ENCODE results near the gene VPS37C.
A peak's percentile ranks its signal among the peaks of the same experiment; 100 is the strongest.
"Not testable (repeated sequence)": the region's sequence is repeated elsewhere in the genome, so short reads cannot be mapped to it uniquely, and the experiment has no call there.

The VPS37C gene

DNA sequence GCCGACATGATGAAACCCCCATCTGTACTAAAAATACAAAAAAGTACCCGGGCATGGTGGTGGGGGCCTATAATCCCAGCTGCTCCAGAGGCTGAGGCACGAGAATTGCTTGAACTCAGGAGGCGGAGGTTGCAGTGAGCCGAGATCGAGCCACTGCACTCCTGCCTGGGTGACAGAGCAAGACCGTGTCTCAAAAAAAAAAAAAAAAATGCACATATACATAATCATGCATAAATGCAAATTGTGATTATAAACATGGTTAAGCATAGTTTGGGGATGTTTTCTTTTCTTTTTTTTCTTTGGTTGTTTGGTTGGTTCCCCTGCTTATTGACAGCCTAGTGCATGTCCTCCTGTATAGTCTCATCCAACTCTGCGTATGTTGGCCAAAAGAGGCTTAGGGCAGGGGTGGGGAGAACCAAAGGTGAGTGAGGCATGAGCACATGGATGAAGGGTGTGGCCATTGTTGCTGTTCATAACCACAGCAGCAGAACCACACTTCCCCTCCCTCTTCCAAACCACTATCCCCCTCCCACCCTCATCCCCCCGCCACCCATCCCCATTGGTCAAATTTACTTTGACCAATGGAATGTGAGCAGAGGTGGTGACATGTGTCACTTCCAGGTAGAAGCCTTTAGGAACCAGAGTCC, 6.9 kb upstream of the VPS37C start:
- Histone ChIP-seq H3K14ac (ENCODE audit: low read length) (no peak overlapping the region), H3K27me3 (ENCODE audit: insufficient read depth, low read length) (no peaks in the 10 kb centered on the region), H2BK120ac (ENCODE audit: insufficient read depth, low read length, poor library complexity) (no peak overlapping the region), H3K9me3 (ENCODE audit: insufficient read depth, low read depth, low read length) (peaks cover 4% of the 10 kb centered on the region), H3K4me3 (ENCODE audit: low read depth, low read length) (no peak overlapping the region), H3K36me3 (ENCODE audit: control insufficient read depth in 1 of 2, insufficient read depth in 2 of 2, low read length in 2 of 2) (no peaks in the 10 kb centered on the region), H2AK5ac (ENCODE audit: low read length) (no peak overlapping the region), H3K23ac (ENCODE audit: low read length) (no peak overlapping the region), H2BK12ac (ENCODE audit: low read length) (no peak overlapping the region), H4K8ac (ENCODE audit: low read depth, low read length) (no peak overlapping the region), H3K4ac (ENCODE audit: low read depth, low read length) (no peak overlapping the region), H3K79me1 (ENCODE audit: low read length) (peaks cover 6% of the 10 kb centered on the region), H3K27ac (ENCODE audit: low read depth, low read length) (no peak overlapping the region), H4K91ac (ENCODE audit: low read depth, low read length) (no peak overlapping the region), H3K4me2 (ENCODE audit: low read length) (no peak overlapping the region), H2AFZ (ENCODE audit: insufficient read depth, low read length, poor library complexity) (no peak overlapping the region), H3K4me1 (ENCODE audit: control insufficient read depth in 1 of 2, insufficient read depth in 2 of 2, low read length in 2 of 2) (peaks cover 6 to 7% of the 10 kb centered on the region in 2 experiments), H3K9ac (ENCODE audit: low read length) (no peak overlapping the region), H4K12ac (ENCODE audit: low read depth, low read length) (no peak overlapping the region), H3K18ac (ENCODE audit: low read length) (no peak overlapping the region), H2BK5ac (ENCODE audit: low read depth, low read length, poor library complexity) (no peak overlapping the region), H3K79me2 (ENCODE audit: control insufficient read depth, insufficient read depth, low read length, poor library complexity) (no peaks in the 10 kb centered on the region)
- WGBS (ENCODE audit: extremely low coverage, insufficient coverage, insufficient read length), result 100% methylated on average over 1 of the region's 9 CpGs
- DNase-seq, result no peak

DNA sequence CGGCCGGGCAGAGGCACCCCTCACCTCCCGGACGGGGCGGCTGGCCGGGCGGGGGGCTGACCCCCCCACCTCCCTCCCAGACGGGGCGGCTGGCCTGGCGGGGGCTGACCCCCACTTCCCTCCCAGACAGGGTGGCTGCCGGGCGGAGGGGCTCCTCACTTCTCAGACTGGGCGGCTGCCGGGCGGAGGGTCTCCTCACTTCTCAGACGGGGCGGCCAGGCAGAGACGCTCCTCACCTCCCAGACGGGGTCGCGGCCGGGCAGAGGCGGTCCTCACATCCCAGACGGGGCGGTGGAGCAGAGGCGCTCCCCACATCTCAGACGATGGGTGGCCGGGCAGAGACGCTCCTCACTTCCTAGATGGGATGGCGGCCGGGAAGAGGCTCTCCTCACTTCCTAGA, 5.1 kb upstream of the VPS37C start:
- H3K79me1 ChIP-seq (ENCODE audit: low read length), result peaks cover 11% of the 10 kb centered on the region
- not testable (repeated sequence) for H2BK5ac ChIP-seq (ENCODE audit: low read depth, low read length, poor library complexity); H3K4me3 ChIP-seq (ENCODE audit: low read depth, low read length); DNase-seq; H4K91ac ChIP-seq (ENCODE audit: low read depth, low read length); H3K27ac ChIP-seq (ENCODE audit: low read depth, low read length); H2AK5ac ChIP-seq (ENCODE audit: low read length); H3K79me2 ChIP-seq (ENCODE audit: control insufficient read depth, insufficient read depth, low read length, poor library complexity); H3K27me3 ChIP-seq (ENCODE audit: insufficient read depth, low read length); H2BK120ac ChIP-seq (ENCODE audit: insufficient read depth, low read length, poor library complexity); H2BK12ac ChIP-seq (ENCODE audit: low read length); H3K23ac ChIP-seq (ENCODE audit: low read length); H4K8ac ChIP-seq (ENCODE audit: low read depth, low read length); H3K4me2 ChIP-seq (ENCODE audit: low read length); H3K36me3 ChIP-seq (ENCODE audit: control insufficient read depth in 1 of 2, insufficient read depth in 2 of 2, low read length in 2 of 2); H3K9ac ChIP-seq (ENCODE audit: low read length); H3K9me3 ChIP-seq (ENCODE audit: insufficient read depth, low read depth, low read length); H3K18ac ChIP-seq (ENCODE audit: low read length); H3K14ac ChIP-seq (ENCODE audit: low read length); H4K12ac ChIP-seq (ENCODE audit: low read depth, low read length); H2AFZ ChIP-seq (ENCODE audit: insufficient read depth, low read length, poor library complexity); H3K4ac ChIP-seq (ENCODE audit: low read depth, low read length)
- WGBS (ENCODE audit: extremely low coverage, insufficient coverage, insufficient read length), result no CpG with 5 or more reads among the region's 31 CpGs
- peaks cover 6 to 11% of the 10 kb centered on the region in 2 experiments for H3K4me1 ChIP-seq (ENCODE audit: control insufficient read depth in 1 of 2, insufficient read depth in 2 of 2, low read length in 2 of 2)

DNA sequence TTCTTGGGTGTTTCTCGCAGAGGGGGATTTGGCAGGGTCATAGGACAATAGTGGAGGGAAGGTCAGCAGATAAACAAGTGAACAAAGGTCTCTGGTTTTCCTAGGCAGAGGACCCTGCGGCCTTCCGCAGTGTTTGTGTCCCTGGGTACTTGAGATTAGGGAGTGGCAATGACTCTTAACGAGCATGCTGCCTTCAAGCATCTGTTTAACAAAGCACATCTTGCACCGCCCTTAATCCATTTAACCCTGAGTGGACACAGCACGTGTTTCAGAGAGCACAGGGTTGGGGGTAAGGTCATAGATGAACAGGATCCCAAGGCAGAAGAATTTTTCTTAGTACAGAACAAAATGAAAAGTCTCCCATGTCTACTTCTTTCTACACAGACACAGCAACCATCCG, 4.6 kb upstream of the VPS37C start:
- not testable (repeated sequence) for H2BK12ac ChIP-seq (ENCODE audit: low read length); H3K14ac ChIP-seq (ENCODE audit: low read length); H2AK5ac ChIP-seq (ENCODE audit: low read length); DNase-seq; H2BK120ac ChIP-seq (ENCODE audit: insufficient read depth, low read length, poor library complexity); H3K36me3 ChIP-seq (ENCODE audit: control insufficient read depth in 1 of 2, insufficient read depth in 2 of 2, low read length in 2 of 2); H4K8ac ChIP-seq (ENCODE audit: low read depth, low read length); H3K9me3 ChIP-seq (ENCODE audit: insufficient read depth, low read depth, low read length); H2AFZ ChIP-seq (ENCODE audit: insufficient read depth, low read length, poor library complexity); H3K27ac ChIP-seq (ENCODE audit: low read depth, low read length); H2BK5ac ChIP-seq (ENCODE audit: low read depth, low read length, poor library complexity); H3K79me2 ChIP-seq (ENCODE audit: control insufficient read depth, insufficient read depth, low read length, poor library complexity); H3K4ac ChIP-seq (ENCODE audit: low read depth, low read length); H3K18ac ChIP-seq (ENCODE audit: low read length); H4K12ac ChIP-seq (ENCODE audit: low read depth, low read length); H3K9ac ChIP-seq (ENCODE audit: low read length); H3K23ac ChIP-seq (ENCODE audit: low read length); H4K91ac ChIP-seq (ENCODE audit: low read depth, low read length); H3K27me3 ChIP-seq (ENCODE audit: insufficient read depth, low read length); H3K4me3 ChIP-seq (ENCODE audit: low read depth, low read length); H3K4me2 ChIP-seq (ENCODE audit: low read length)
- WGBS (ENCODE audit: extremely low coverage, insufficient coverage, insufficient read length), result no CpG with 5 or more reads among the region's 7 CpGs
- Histone ChIP-seq H3K4me1 (ENCODE audit: control insufficient read depth in 1 of 2, insufficient read depth in 2 of 2, low read length in 2 of 2) (peaks cover 6 to 12% of the 10 kb centered on the region in 2 experiments), H3K79me1 (ENCODE audit: low read length) (peaks cover 17% of the 10 kb centered on the region)

DNA sequence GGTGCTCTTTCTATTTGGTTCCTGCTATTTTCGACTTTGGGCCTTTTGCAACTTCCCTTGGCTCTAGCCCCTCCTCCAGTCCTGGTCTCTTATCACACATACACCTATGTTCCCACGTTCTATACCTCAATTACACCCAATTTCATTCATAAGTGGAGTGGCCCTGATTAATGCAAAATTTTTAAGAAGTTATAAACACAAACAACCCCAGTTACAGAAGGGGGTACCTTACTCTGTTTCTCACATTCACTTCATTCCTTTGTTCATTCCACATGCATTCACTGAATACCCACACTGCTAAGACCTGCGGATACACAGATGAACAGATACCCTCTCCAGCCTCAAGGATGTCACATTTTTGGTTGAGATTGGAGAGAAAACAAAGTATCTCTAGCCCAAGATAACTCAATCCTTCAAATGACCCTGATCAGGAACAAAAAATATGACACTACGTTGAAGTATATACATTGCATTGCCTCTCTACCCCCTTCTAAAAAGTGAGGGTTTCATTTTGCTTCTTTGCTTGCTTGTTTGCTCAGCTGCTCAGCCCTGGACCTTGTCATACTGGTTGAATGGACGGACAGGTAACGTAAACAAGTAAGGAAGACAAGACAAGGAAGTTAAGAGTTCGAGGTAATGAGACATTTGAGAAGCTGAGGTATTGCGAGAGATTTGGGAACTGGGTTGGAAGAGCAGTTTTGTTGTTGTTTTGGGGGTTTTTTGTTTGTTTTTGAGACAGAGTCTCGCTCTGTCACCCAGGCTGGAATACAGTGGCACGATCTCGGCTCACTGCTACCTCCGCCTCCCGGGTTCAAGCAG, 3.6 kb upstream of the VPS37C start:
- H3K4me2 ChIP-seq (ENCODE audit: low read length), result no peak overlapping the region
- H2AFZ ChIP-seq (ENCODE audit: insufficient read depth, low read length, poor library complexity), result no peak overlapping the region
- 86% methylated on average over 1 of the region's 13 CpGs for WGBS (ENCODE audit: extremely low coverage, insufficient coverage, insufficient read length)
- H3K23ac ChIP-seq (ENCODE audit: low read length), result no peak overlapping the region
- H3K27me3 ChIP-seq (ENCODE audit: insufficient read depth, low read length), result no peaks in the 10 kb centered on the region
- no peak overlapping the region for H3K9ac ChIP-seq (ENCODE audit: low read length)
- no peak overlapping the region for H3K4me3 ChIP-seq (ENCODE audit: low read depth, low read length)
- H4K8ac ChIP-seq (ENCODE audit: low read depth, low read length), result no peak overlapping the region
- no peak overlapping the region for H3K18ac ChIP-seq (ENCODE audit: low read length)
- no peak overlapping the region for H4K12ac ChIP-seq (ENCODE audit: low read depth, low read length)
- peak overlapping the region; percentile 73 for H2BK12ac ChIP-seq (ENCODE audit: low read length)
- peaks cover 11 to 16% of the 10 kb centered on the region in 2 experiments for H3K4me1 ChIP-seq (ENCODE audit: control insufficient read depth in 1 of 2, insufficient read depth in 2 of 2, low read length in 2 of 2)
- peaks cover 12% of the 10 kb centered on the region for H3K79me2 ChIP-seq (ENCODE audit: control insufficient read depth, insufficient read depth, low read length, poor library complexity)
- no peaks in the 10 kb centered on the region for H3K36me3 ChIP-seq (ENCODE audit: control insufficient read depth in 1 of 2, insufficient read depth in 2 of 2, low read length in 2 of 2)
- H2BK5ac ChIP-seq (ENCODE audit: low read depth, low read length, poor library complexity), result peak overlapping the region; percentile 66
- H3K14ac ChIP-seq (ENCODE audit: low read length), result peak overlapping the region; percentile 67
- peak overlapping the region; percentile 43 for H2BK120ac ChIP-seq (ENCODE audit: insufficient read depth, low read length, poor library complexity)
- H3K4ac ChIP-seq (ENCODE audit: low read depth, low read length), result no peak overlapping the region
- H4K91ac ChIP-seq (ENCODE audit: low read depth, low read length), result peak overlapping the region; percentile 73
- H3K9me3 ChIP-seq (ENCODE audit: insufficient read depth, low read depth, low read length), result peaks cover 2% of the 10 kb centered on the region
- peak in 1 of 2 donors; percentile 52 for DNase-seq
- H2AK5ac ChIP-seq (ENCODE audit: low read length), result no peak overlapping the region
- peaks cover 22% of the 10 kb centered on the region for H3K79me1 ChIP-seq (ENCODE audit: low read length)
- H3K27ac ChIP-seq (ENCODE audit: low read depth, low read length), result peak overlapping the region; percentile 61

Data from trophoblast cell (in vitro differentiated cells and primary cell).